CD4-positive, alpha-beta T cell treated with Interleukin-6 for 4 hours (primary cell): ENCODE measurements around the gene CCDC171.

Experiments
- DNase-seq: peaks from one replicate; pipeline ENCODE4 v3.0.0-alpha.2; 2020; ENCODE audit warnings: mixed read lengths

The CCDC171 gene

GRCh38 chr9:15889555-15889954, 336.7 kb downstream of the CCDC171 start:
- no peak for DNase-seq

DNA sequence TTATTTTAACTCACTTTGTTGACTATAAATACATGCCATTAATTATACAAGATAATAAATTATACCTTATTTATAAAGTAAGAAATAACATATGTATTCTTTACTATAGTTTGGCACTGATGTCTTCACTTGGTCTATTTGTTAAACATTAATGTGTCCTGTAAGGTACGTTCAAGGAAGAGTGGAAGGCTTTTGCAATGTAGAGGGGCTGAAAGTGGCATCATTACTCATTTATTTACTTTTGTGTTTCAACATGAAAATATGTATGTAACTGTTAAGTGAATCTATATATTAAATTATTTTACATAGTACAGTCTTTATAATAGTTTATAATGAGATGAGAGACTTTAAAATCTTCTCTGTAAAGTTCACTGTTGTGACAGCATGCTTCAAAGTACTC, 348.7 kb downstream of the CCDC171 start:
- no peak for DNase-seq

DNA sequence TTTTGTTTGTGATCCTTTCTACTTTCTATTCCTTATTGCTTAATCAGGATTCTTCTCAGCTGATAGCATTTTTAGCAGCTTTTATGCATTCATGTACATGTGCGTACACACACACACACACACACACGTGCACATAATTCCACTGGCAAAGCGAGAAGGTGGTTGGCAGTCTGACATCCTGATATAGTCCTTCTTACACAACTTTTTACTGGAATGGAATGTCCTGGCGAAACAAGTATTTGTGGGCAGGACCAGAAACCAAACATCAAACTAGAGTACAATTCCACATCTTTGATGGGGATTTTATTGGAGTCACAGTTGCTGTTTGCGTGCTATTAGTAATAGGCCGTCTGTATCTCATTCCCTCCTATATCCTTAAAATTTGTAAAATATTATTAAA, 356.5 kb downstream of the CCDC171 start:
- DNase-seq: no peak

DNA sequence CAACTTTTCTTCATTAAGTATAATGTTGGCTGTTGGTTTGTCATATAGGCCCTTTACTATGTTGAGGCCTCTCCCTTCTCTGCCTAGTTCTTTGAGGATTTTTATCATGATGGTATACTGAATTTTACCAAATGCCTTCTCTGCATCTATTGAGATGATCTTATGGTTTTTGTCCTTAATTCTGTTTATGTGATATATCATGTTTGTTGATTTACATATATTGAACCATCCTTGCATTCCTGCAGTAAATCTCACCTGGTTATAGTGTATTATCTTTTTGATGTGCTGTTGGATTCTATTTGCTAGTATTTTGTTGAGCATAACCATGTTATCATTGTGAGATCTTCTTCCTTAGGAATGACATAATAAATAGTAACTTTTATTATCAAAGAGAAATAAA, 362.9 kb downstream of the CCDC171 start:
- DNase-seq: no peak

GRCh38 chr9:15927161-15927560, 374.3 kb downstream of the CCDC171 start:
- DNase-seq: no peak

DNA sequence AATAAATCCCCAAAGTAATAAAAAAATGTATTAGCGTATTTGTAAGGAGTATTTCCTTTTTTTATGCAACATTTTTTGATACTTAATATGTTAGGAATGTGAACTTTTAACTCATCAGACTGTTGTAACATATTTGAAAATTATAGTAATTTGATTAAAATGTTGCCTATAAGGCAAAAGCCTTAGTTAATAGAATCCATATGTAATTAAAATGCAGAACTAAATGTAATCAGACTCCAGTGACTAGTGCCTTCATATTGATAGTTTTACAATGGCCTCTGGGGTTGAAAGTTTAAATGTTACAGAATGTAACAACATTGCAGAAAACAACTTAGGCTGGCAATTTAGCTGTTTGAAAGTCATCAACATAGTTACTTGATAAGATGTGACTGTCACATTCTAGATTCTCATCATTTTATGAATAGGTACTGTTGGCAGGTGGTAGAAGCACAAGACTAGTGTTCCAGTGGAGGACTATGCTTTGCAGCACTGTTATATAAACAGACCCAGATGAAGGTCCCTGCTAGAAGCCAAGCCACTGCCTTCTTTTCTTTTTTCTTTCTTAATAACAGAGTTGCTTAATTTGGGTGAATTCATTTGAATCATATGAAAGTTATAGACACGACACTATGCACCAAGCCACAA, 382.9 kb downstream of the CCDC171 start:
- no peak for DNase-seq

DNA sequence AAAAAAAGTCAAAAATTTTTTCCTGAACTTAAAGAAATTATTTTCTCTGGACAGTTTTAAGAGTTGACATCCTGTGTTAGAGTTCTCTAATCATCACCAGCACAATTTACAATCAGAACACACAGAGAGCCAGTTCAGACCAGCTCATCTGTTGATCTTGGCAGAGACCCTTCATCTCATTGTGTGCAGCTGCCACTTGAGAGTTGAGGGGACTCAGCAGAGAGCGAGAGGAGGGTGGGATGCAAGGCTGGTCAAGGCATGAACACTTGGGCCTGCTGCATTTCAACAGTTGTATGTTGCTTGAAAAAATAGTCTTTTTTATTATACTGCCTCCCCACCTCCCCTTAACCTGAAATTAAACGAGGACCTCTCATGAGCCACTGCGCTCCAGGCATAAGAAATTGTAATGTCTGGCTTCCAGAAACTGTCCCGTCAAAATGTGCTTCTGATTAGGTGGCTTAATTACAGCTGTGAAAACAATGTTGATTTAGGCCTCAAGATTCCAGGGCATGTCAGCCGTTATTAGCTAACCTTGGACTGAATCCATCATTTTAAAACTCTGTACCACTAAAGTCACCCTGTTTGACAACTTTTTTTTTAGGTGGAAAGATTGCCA, 383.6 kb downstream of the CCDC171 start:
- no peak for DNase-seq

GRCh38 chr9:15942831-15943424, 390.1 kb downstream of the CCDC171 start:
- DNase-seq: no peak

GRCh38 chr9:15944341-15944740, 391.5 kb downstream of the CCDC171 start:
- DNase-seq: no peak

DNA sequence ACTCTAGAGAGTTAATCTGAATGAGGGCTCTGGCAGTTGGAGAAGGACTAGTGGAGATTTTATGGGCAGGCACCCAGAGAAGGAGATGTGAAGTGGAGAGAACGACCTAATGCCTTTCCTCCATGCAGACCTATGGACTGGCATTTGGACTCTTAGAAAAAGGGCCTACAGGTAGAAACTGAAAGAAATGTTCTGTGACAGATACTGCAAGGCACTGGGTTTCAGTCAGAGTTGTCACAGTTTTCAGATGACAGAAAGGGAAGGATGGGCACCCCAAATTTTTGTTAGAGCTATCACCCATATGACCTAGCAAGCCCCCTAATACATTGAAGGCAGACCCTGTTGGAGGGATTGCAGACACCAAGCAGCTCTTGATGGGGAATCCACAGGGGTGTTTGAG, 406.8 kb downstream of the CCDC171 start:
- no peak for DNase-seq

- DNase-seq: no peak
These were observed 408.4 kb downstream of the CCDC171 start for GRCh38 chr9:15961217-15961616.

GRCh38 chr9:15965246-15965745, 412.5 kb downstream of the CCDC171 start:
- no peak for DNase-seq

DNA sequence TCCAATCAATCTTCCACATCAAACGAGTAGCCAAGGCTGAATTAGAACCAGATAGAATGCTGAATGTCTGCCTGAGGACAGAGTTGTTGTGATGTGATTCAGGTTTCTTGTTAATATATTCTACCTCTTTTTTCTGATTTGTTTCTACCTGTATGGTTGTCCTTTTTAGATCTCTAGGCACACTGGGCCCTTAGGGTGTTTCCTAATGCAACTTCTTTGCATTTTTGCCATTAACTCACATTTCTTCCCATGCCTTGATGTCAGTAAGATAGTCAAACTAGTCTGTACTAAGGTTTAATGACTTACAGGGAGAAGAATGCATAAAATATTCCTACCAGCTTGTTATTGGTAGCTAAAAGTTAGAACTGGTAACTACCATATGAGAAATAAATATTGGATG, 413.6 kb downstream of the CCDC171 start:
- DNase-seq: no peak

DNA sequence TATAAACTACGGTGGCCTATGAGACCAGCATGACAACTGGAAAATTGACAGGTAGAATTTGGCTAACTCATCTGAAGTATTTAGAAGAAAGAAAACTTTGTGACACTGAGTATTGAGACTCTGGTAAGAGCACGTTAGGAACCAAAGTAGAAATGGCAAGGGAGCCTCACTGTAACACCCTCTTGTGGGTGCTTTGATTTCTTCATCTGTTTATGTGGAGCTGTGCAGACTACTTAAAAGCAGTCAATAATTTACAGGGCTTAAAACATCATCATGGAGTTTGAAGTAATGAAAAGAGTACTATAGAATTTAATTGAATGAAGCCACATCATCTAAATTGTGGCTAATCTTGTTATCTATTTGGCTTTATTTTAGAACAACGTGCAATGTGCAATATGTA, 414.2 kb downstream of the CCDC171 start:
- DNase-seq: no peak

- DNase-seq: no peak
These were observed 419.9 kb downstream of the CCDC171 start for GRCh38 chr9:15972760-15973159.

GRCh38 chr9:15975101-15975778, 422.4 kb downstream of the CCDC171 start:
- no peak for DNase-seq

GRCh38 chr9:15977438-15977837, 424.6 kb downstream of the CCDC171 start:
- DNase-seq: no peak

- DNase-seq: no peak
These were observed 429.3 kb downstream of the CCDC171 start for GRCh38 chr9:15982182-15982581.

DNA sequence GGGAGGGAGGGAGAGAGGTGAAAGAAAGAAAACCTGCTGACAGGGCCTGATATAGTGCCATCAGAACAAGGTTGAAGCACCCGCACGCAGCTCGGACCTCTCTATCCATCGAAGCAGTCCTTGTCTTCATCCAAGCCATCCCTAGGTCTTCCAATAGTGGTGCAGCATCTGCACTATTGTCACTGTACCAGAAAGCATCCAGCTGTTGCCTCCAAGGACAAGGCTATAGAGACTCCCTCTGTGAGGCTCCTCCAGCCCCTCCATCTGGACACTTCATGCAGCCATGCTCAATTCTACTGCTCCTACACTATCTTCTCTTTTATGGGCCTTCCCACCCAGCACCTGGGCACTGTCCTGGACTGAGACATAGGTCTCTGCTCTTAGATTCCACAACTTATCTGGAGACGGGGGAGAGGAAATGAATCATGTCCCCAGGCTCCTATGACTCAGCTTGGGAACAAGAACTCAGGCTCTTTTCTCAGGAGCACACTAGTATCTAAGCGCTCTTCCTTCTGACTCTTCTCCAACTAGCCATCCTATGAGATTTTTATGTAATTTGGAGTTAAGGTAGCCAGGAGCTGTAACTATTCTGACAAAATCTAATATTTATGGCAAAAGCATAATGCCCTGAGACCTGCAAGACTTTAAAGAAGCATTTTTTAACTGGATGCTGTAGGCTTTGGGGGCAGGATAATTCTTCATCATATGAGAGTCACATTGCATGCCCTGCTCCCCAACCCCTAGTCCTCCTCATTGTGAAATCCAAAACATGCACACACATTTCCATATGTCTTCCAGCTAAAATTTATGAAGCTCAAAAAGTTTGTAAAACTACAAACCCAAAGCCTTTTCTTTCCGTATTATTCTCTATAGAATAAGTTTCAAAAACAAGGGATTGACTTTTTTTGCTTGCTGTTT, 446.8 kb downstream of the CCDC171 start:
- DNase-seq: no peak

DNA sequence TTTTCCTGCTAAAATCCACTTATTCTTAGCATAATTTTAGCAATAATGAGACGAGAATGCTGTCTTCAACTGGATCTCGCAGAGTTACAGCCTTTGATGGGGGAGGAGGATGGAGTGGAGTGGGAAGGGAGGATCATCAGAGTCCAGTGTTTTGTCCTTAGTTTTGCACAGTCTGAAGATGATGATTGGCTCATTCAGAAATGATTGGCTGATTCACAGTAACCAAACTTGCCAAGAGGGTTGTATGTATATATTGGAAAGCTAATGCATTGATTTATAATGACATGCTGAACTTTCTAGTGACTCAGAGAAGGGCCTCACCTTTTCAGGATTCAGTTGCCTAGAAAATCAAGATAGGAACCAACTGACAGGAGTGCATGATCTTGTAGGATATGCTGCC, 448.0 kb downstream of the CCDC171 start:
- no peak for DNase-seq

DNA sequence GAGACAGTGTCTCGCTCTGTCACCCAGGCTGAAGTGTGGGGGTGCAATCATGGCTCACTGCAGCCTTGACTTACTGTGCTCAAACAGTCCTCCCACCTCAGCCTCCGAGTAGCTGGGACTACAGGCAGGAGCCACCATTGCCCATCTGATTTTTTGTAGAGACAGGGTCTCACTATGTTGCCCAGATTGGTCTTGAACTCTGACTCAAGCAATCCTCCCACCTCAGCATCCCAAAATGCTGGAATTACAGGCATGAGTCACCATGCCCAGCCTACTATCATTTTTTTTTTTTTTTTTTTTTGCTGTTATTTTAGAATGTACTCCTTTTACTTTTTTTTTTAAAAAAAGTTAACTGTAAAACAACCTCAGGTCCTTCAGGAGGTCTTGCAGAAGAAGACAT, 449.0 kb downstream of the CCDC171 start:
- DNase-seq: no peak

DNA sequence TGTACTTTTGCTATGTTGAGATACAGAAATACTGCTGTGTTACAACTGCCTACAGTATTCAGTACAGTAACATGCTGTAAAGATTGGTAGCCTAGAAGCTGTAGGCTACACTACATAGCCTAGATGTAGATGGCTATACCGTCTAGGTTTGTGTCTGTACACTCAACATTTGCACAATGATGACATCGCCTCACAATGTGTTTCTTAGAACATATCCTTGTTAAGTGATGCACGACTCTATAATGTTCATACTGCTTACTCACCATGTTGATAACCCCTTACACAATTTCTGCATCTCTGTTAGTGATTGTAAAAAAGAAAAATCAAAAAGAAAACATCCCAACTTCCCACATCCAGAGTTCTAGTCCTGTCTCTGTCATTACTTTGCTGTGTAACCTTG, 450.0 kb downstream of the CCDC171 start:
- no peak for DNase-seq

GRCh38 chr9:16003785-16004184, 450.9 kb downstream of the CCDC171 start:
- DNase-seq: no peak
